LNCAP (cell line): ENCODE measurements around the gene SLC5A12.

Experiments
- TF ChIP-seq, protein P1 (sequence below): fragments of 450-650 bp; IDR thresholded peaks from 2 replicates; pipeline ENCODE4 v1.5.1; 2017; ENCODE audit warnings: mild to moderate bottlenecking

The SLC5A12 gene

DNA sequence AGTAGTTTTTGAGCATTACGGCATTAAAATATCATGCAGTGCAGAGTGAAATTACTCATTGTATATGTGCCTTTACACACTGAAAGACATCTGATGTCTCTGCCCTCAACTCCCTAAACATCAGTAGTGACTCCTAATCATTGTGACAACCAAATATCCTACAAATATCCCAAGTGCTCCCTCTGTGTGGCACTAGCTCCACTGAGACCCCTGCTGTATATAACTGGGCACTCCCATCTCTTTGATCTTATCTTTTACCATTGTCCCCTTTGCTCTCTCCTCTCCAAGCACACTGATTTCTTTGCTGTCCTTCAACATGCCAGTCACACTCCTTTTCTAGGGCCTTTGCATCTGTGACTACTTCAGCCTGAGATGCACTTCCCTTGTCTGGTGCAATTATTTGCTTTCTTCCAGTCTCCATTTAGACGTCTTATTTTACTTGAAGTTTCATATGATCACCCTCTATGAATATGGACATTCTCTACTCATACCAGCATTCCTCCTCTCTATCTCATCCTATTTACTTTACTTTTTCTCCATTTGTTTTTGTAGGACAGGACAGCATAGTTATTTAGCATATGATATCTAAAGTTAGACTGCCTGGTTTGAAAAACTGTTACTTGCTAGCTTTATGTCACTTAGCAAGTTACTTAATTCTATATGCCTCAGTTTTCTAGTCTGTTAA, 2.4 kb downstream of the SLC5A12 start:
- TF ChIP-seq, protein P1, sequence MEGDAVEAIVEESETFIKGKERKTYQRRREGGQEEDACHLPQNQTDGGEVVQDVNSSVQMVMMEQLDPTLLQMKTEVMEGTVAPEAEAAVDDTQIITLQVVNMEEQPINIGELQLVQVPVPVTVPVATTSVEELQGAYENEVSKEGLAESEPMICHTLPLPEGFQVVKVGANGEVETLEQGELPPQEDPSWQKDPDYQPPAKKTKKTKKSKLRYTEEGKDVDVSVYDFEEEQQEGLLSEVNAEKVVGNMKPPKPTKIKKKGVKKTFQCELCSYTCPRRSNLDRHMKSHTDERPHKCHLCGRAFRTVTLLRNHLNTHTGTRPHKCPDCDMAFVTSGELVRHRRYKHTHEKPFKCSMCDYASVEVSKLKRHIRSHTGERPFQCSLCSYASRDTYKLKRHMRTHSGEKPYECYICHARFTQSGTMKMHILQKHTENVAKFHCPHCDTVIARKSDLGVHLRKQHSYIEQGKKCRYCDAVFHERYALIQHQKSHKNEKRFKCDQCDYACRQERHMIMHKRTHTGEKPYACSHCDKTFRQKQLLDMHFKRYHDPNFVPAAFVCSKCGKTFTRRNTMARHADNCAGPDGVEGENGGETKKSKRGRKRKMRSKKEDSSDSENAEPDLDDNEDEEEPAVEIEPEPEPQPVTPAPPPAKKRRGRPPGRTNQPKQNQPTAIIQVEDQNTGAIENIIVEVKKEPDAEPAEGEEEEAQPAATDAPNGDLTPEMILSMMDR = no peak

DNA sequence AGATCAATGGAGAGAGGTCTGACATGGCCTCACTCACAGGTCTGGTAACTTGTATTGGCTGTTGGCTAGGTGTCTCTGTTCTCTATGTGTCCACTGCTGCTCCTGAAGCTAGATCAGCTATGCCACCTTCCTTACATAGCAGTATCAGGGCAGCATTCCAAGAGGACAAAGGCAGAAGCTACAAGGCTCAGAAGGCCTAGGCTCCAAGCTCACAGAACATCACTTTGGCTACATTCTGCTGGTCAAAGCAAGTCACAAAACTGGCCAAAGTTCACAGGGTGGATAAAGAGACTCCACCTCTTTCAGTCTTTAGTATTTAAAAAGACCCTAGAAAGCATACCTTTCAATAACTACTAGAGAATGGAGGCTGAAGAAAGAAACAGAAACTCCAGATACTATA, 4.1 kb downstream of the SLC5A12 start:
- TF ChIP-seq, protein P1 = no peak

DNA sequence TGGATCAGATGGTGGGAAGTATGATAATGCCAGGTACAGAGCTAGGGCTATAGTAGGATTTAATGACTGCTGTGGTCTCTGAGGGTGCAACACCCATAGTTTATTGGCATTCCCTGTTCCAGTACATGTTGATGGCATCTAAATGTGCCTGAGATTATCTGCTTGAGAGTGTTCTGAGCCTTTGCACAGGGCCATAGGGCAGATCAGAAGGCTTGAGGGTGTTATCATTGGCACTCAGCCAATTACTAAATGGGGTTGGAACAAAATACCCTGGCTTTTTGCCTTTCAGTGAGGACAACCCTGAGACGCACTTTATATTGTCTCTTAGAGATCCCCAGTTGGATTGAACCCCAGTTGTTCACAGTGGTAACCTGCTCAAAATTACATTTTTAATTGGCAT, 6.7 kb downstream of the SLC5A12 start:
- TF ChIP-seq, protein P1 = no peak

DNA sequence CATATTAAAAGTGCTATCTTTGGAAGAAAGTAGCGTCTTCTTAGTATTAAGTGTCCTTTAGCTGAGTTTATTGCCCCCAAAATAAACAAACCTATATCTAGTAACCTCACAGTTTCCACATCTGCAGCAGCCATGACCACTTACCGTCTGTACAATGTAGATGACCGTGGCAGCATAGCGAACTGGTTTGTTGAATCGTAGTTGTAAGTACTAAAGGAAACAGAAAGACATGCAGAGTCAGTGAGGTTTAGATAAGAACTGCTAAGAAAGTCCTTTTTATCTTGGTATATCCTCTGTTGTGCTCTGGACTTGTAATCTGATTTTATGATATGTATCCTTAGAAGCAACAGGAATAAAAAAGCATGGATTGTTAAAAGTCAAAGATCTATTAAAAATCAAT, 9.4 kb downstream of the SLC5A12 start:
- TF ChIP-seq, protein P1 = no peak

DNA sequence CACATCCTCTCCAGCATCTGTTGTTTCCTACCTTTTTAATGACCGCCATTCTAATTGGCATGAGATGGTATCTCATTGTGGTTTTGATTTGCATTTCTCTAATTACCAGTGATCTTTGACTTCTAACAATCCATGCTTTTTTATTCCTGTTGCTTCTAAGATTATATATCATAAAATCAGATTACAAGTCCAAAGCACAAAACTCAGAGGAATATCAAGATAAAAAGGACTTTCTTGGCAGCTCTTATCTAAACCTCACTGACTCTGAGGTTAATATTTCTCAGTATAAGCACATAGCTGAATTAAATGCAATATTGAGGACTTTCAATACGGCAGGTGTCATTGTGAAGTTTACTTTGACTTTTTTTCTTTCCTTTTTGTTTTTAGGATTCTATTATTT, 11.4 kb downstream of the SLC5A12 start:
- TF ChIP-seq, protein P1 = no peak

DNA sequence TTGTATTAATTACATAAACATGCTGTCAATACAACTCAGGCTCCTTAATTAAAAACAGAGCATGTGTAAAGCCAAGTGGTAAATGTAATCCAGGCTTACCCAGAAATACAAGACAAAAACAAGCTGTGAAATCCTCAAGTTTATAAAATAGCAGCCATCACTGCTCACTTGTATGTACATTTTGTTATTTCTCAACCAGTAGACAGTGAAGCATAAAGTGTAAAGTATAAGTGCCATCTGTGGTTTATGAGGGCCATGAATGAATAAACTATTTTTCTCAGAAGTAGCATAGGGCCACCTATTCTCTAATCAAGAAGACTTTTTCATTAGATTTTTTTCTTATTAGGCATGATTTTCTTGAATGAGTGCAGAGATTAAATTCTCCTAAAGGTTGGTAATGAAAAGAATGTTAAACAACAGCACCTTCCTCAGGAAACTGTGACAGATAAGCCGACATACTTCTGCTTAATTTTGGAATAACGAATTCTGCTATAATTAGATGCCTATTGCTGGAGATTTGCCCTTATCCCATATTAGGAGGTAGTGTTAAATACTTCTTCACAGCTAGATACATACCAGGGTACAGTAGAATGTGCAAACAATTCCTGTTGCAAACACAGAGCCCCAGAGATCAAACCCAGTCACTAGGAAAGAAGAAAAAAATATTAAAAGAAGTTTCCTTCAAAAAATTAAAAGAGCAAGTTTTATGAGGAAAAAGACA, 13.0 kb downstream of the SLC5A12 start:
- TF ChIP-seq, protein P1 = no peak

DNA sequence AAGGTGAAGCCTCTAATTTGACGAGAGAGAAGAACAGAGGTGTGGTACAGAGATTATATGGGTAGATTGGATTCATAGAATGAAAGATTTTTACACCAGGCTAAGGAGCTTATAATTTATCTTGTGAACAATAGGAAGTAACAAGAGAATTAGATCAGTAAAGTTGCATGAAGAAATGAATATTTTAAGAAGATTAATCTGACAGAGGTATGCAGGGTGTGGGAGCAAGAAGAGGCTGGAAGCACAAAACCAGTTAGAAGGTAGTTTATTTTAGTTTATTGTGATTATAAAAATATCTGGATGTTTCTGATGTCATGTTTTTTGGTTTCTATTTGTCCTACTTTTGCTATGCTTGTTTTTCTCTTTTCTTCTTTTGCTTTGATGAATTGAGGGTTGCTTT, 15.7 kb downstream of the SLC5A12 start:
- TF ChIP-seq, protein P1 = no peak
